GM10847 (cell line): Measurements from ENCODE around the gene MCC.

Experiments used
- POLR2A ChIP-seq: IDR thresholded peaks from 2 replicates; pipeline ENCODE4 v1.6.1; 2011; ENCODE audit not compliant: insufficient read length; ENCODE audit errors: extremely low read depth

Gene MCC

DNA sequence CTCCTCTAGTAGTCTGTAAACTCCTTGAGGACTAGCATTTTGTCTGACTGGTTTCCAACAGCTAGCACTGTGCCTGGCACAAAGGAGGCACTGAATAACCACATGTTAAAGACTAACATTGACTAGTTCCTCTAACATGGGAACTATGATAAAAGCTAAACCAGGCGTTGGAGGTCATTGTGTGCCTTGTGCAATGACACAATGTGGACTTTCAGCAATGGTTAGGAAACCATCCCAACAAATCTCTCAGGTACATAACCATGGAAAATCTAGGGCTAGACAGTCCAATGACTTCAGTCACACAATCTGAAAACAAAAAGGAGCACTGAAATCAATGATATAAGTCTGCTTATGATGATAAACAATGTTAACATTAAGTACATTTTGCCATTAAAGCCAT lies 311.0 kb downstream of the MCC start:
- no peak for TF ChIP-seq POLR2A

DNA sequence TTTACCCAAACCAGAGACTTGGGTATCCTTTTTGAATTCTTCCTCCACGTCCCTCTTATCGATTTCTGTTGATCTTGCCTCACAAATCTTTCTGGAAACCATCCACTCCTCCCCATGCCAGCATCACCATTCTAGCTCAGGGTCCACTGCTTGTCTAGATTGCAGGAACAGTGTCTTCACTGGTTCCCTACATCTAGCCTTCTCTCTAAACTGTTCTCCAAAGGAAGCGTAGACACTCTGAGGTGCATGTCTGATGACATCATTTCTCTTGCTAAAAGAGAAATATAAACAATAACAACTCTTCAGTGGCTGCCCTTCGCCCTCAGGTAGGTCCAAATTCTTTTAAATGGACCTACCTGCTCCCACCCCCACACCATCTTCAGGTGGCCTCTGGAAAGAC lies 311.5 kb downstream of the MCC start:
- TF ChIP-seq POLR2A = no peak

DNA sequence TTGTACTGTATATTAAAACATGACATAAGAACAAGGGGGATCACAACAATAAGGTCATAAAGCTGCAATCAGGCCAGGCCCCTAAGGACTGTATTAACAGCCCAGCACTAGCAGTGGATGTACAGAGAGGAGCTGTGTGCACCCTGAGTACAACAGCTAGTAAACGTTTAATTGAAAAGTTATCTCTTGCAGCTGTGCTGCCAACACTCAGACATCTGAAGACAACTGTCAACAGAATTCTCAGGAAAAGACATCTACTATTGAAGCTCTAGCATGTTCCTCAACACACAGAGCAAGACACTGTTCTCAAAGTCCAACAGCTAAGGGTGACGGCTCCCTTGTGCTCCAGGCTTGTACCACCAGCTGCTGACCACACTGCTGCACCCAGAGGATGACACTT lies 312.1 kb downstream of the MCC start:
- TF ChIP-seq POLR2A = no peak

DNA sequence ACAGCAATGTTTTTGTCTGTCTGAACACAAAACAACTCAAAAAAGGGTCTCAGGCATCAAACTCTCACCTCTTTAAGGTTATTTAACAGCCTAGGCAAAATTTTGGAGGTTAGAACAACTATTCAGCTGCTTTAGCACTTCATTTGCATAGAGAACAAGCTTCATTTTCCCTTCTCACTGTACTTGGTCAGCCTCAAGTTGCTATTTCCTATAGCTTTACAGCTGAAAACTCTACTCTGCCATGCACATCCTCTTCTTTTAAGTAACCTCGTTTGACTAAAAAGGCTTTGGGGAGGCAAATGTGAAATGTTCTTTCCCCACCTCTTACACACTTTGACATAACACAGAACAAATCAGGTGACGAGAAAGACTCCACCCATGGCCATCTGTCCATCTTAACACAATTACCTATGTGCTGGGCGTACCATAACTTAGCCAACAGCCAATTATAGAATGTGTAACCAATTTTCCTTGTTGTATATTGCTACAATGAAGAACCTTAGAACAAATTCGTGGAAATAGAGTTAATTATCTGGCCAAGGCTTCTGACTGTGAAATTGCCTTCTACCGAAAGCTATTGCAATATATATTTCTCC lies 315.9 kb downstream of the MCC start:
- no peak for TF ChIP-seq POLR2A

DNA sequence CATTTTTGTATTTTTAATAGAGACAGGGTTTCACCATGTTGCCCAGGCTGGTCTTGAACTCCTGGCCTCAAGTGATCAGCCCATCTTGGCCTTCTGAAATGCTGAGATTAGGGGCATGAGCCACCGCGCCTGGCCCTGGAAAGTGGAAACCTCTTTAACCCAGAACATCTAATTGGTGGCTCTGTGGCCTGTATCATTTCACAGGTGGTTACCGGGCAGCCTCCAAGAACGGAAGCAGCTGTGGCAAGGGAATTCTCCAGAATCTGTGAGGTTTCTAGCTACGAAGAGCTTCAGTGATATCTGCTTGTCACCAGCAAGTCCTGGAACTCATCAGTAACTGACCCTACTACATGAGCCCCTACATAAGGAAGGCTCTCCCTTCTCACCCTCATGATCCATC lies 316.7 kb downstream of the MCC start:
- no peak for TF ChIP-seq POLR2A

DNA sequence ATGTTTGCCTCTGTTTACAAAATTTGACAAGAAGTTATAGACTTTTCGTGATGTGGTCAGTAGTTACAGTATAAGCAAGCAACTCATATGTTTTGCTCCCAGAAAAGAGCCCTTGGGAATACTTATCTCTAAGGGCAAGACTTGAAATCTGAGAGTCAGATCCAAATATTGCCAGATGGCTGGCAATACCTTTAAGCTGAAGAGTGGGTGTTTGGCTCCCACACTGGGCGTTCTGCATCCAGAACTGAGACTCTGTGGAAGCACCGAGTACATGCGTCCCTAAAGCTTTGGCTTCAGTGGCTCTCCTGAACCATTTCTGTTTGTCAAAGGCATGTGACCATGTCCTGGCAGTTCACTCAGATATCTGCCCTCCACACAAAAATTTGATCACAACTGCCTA lies 317.5 kb downstream of the MCC start:
- TF ChIP-seq POLR2A = no peak

DNA sequence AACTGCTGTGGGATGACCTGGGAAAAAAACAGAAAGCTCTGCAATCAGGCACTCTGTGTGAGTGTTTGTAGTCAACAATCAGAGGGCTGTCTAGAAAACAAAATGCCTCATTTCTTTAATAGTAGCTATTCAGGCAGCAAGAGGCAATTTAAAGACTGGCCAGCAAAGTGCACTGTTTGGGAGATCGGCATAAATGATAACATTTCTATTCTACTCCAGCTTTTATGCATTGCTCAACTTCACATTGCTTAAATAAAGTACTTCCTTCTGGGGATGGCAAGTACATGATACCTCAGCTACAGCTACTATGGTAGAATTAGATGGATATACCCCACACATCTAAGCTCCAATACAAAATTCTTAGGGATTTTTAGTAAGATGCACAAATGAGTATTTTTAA lies 318.5 kb downstream of the MCC start:
- no peak for TF ChIP-seq POLR2A

DNA sequence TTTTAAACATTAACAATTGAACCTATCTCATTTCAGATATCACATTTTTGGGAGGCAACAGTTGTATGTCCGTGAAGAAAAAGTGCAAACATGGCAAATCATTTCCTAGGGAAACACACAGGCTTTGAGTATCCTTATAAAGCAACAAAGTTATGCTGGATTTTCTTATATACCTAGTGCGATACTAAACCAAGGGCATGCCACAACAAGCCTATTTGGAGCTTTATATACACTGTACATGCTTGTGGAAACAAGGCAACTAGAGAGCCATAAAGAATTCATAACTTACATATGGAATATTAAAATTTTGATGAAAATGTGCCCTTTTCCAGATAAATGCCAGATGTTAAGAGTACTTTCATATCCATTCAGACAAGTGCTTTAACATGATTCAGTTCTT lies 320.3 kb downstream of the MCC start:
- TF ChIP-seq POLR2A = no peak

DNA sequence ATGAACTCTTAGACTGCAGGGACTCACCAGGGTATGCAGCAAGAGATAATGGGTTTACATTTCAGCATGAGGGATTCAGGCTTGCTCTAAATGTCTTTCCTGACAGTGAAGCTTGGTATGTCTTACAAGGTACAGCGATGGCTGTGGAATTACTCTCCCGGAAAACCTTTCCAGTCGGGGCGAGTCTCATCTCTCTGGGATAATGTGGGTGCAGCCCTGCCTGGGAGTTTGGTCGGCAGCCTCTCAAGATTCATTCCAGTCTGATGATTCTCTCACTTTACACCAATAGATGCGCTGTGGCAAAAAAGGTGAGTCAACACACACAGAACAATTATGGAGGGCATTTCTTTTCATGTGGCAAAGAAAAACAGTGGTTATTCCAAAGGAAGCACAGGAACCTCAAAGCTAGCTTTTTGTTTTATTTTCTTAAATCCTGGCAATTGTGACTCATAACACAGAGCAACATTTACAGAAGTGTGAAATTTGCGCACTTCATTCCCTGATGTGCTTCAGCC lies 321.3 kb downstream of the MCC start:
- TF ChIP-seq POLR2A = no peak

DNA sequence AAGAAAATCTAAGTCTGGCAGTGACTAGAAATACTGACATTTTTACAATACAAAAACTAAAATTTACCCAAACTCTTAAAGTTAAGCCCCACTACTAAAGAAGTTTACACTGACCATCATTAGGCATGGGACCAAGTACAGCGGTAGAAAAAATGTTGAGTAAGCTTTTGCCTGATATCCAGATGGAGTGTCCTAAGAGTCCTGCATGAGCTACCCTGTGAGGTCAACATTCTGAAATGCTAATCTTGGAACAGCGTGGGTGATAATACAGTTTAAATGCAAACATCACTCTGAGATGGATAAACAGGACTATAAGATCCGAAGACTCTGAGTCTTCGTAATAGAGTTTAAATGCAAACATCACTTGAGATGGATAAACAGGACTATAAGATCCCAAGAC lies 322.0 kb downstream of the MCC start:
- TF ChIP-seq POLR2A = no peak

DNA sequence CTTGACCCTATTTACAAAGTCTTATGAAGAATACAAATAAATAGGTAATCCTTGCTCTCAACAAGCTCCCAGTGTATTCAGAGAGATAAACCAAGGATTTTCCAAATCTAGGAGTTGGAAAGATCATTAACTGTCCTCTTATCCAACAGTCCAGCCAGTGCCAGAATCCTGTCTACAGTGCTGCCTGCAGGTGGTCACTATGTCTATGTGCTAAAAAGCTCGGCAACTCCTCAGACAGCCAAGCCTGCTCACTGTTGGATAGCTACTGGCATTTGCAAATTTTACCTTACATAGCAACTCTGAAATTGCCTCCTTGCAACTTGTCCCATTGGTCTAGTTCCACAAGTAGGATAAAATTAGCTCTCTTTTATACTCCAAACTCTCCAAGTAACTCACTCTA lies 324.2 kb downstream of the MCC start:
- no peak for TF ChIP-seq POLR2A

DNA sequence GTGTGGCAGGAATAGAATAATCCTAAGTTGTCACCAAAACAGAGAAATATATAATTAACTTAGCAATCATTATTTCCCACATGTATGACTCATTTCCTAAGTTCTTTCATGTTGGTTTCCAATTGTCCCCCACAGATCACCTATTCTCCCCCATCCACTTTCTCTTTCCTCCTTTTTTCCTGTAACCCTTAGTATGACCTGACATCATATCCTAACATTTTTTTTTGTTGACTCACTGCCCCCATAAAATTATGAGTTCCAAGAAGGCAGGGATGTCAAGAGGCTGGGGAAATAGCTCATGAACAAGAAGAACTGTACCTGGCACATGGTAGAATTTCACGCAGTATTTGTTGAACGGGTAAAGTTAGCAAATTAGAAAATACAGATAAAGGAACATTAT lies 324.9 kb downstream of the MCC start:
- no peak for TF ChIP-seq POLR2A

DNA sequence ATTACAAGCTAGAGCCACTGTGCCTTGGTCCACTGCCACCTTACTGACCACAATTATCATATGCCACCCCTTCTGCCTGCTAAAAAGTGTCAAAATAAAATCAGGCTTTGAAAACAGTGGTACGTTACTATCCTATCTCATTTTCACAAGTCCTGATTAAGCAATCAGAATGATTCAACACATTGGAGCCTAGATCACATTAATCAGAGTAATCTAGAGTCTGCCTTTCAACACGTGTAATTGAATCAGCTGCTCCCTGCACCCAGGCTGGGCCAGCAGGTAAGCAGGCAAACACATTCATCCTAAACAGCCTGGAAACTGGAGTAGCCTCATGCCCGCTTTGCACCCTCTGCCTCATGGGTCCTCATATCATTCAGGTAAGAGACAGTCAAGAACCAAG lies 325.5 kb downstream of the MCC start:
- no peak for TF ChIP-seq POLR2A

DNA sequence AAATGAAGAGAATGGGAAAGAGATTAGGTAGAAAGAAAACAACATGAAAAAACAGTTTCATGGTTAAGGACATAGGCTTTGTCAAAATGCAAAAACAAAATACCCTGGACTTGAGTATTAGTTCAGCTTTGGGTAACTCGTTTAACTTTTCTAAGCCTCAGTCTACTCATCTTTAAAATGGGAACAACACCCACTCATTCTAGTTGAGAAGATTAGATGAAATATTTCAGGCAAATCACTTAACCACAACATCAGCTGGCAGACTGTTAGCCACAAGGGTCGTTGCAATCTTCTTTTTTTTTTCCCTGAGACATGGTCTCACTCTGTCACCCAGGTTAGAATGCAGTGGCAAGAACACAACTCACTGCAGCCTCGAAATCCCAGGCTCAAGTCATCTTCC lies 326.0 kb downstream of the MCC start:
- TF ChIP-seq POLR2A = no peak

DNA sequence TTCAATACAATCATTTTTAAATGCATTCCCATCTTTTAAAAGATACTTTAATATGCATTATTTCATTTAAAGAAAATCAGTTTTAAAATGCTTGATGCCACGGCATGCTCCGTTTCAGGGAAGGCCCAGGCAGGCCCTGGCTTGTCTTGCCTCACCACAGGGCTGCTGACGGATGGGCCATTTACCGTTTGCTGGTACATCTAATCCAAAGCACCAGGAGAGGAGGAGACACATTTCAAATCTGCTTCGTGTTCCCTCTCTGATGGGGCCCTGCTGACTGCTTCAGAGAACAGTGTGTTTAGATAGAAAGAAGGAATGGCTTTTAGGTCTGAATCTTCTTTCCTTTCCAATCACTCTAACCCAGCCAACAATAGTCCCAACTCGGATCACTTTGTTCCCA lies 326.4 kb downstream of the MCC start:
- no peak for TF ChIP-seq POLR2A

DNA sequence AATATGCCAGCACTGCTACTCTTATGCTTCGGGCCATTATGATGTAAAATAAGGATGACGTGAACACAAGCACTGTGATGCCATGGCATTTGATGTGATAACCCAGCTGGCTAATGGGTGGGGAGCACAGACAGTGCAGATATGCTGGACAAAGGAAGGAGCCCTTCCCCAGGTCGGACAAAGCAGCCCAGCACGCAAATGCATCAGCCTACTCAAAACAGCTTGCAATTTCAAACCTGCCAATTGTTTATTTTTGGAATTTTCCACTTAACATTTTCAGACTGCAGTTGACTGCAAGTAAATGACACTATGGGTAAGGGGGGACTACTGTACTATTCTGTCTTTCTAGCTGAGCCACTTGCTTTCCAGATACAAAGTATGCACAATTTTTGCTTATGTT lies 330.4 kb downstream of the MCC start:
- TF ChIP-seq POLR2A = no peak

DNA sequence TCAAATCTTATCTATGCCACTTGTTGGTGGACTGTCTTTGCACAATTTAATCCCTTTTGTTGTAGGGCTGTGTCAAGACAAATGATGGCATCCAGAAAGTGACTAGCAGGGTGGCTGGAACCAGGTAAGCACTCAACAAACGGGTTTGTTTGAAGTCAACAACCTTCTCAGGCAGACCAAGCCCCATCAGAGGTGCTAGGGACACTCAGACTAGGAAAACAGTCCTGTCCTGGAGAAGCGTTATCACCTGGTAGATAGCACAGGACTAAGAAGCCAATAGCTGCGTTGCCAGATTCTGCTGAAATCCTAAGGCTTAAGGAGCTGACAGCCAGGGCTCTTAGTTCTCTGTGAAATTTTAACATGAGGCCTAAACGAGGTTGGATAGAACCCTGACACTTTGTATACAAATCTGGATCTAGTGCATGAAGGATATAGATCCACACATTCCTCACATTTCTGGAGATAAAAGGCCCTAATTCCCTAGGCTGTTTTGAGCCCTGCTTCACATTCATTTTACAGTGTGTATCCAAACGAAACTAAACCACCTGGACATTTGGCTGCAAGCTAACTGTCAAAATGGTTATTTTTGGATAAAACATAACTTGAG lies 331.9 kb downstream of the MCC start:
- no peak for TF ChIP-seq POLR2A

DNA sequence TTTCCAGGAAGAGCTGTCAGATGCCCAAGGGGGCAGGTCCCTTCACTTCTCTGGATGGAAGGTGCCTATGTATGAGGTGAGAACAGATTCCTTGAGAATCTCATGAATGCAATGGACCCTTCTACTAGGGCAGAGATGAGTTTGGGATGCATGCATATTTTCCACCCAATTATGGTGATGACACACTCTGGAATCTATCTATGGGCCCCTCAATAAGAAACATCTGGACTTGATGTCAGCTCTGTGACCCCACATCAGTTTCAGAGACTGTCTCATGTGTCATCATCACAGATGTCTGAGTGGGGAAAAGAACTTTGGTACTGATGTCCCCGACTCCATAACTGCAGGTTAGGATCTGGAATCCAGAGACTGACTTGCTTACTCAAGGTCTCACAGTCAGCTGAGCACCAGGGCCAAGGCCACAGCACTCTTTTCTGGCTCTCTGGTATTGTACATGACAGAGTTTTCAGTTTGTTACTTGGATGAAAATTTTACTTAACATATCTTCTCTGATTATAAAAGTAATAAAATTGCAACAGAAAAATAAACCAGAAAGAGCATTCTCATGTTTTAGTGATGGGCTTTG lies 334.6 kb downstream of the MCC start:
- TF ChIP-seq POLR2A = no peak

DNA sequence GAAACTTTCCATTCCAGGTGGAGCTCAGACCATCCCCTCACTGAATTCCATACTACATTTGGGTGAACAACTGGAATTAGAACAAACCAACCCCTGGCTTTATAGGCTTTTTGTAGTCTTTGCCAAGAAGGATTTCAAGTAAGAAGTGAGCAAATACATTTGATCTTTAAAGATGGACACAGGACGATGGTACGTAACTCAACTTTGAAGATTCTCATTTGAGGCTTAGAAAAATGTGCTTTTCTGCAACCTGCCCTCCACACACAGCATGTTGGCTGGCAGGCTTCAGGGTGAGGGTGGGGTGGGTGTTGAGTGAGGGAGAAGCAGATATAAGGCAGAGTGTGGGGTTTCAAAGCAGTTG lies 335.9 kb downstream of the MCC start:
- no peak for TF ChIP-seq POLR2A
